Neural cell (in vitro differentiated cells): ENCODE results near the gene DNAI4. TPM values are rescaled to one million over a fixed set of nuclear protein-coding genes. Genes with fewer than 3 reads are reported as not detected.

Source experiments
- H2AFZ ChIP-seq: fragments of 200-600, 300-800 bp; sonication (generic), shearing (Covaris generic); 2 replicates; pipeline ENCODE4 v1.6.0; 2014; ENCODE audit warnings: low read depth, mild to moderate bottlenecking, antibody characterized with exemption, low read length, moderate library complexity
- H3F3A ChIP-seq: fragments of 200-600 bp; shearing (Covaris generic); 2 replicates; pipeline ENCODE4 v1.6.1; 2016; ENCODE audit warnings: mild to moderate bottlenecking, moderate library complexity, mixed read lengths, antibody characterized with exemption, low read length; ENCODE audit not compliant: insufficient read depth, poor library complexity, severe bottlenecking
- H3K27ac ChIP-seq: fragments of 200-600, 300-800 bp; sonication (generic), shearing (Covaris generic); 2 replicates; pipeline ENCODE4 v1.5.1; 2014; ENCODE audit warnings: mild to moderate bottlenecking, low read length, moderate library complexity
- H3K27me3 ChIP-seq: fragments of 300-800, 200-600 bp; sonication (generic), shearing (Covaris generic); 2 replicates; pipeline ENCODE4 v1.6.0; 2014; ENCODE audit warnings: mild to moderate bottlenecking, low read depth, low read length, moderate library complexity; ENCODE audit not compliant: insufficient read depth
- H3K36me3 ChIP-seq: fragments of 300-800, 200-600 bp; sonication (generic), shearing (Covaris generic); 2 replicates; pipeline ENCODE4 v1.5.1; 2014; ENCODE audit warnings: mild to moderate bottlenecking, antibody characterized with exemption, low read length, moderate library complexity; ENCODE audit not compliant: insufficient read depth
- H3K4me2 ChIP-seq: fragments of 300-800, 200-600 bp; sonication (generic), shearing (Covaris generic); 2 replicates; pipeline ENCODE4 v1.6.0; 2014; ENCODE audit warnings: mild to moderate bottlenecking, low read length
- H3K4me3 ChIP-seq: fragments of 300-800, 200-600 bp; sonication (generic), shearing (Covaris generic); 2 replicates; pipeline ENCODE4 v1.5.1; 2014; ENCODE audit warnings: mild to moderate bottlenecking, low read length, moderate library complexity
- H3K79me2 ChIP-seq: fragments of 200-600 bp; shearing (Covaris generic); replicated peaks from 2 replicates; pipeline ENCODE4 v1.6.0; 2014; ENCODE audit warnings: mild to moderate bottlenecking, low read length, moderate library complexity; ENCODE audit not compliant: insufficient read depth
- H3K9ac ChIP-seq: fragments of 300-800, 200-600 bp; sonication (generic), shearing (Covaris generic); 2 replicates; pipeline ENCODE4 v1.6.1; 2016; ENCODE audit warnings: mild to moderate bottlenecking, low read length, mixed read lengths
- H3K9me2 ChIP-seq: fragments of 200-600 bp; shearing (Covaris generic); 2 replicates; pipeline ENCODE4 v1.6.1; 2016; ENCODE audit warnings: mild to moderate bottlenecking, low read length, mixed read lengths; ENCODE audit not compliant: insufficient read depth
- H3K9me3 ChIP-seq: fragments of 200-600, 300-800 bp; sonication (generic), shearing (Covaris generic); 2 replicates; pipeline ENCODE4 v1.6.1; 2016; ENCODE audit warnings: mild to moderate bottlenecking, mixed run types, low read length, moderate library complexity, mixed read lengths
- H4K20me1 ChIP-seq: fragments of 200-600 bp; shearing (Covaris generic); 2 replicates; pipeline ENCODE4 v1.6.1; 2016; ENCODE audit warnings: mild to moderate bottlenecking, mixed run types; ENCODE audit not compliant: insufficient read depth
- CTCF ChIP-seq: fragments of 450-650 bp; IDR thresholded peaks from 2 replicates; pipeline ENCODE4 v1.5.1; 2014; ENCODE audit warnings: antibody characterized with exemption, mild to moderate bottlenecking, moderate library complexity; ENCODE audit not compliant: poor library complexity, severe bottlenecking
- EP300 ChIP-seq: fragments of 450-650 bp; conservative IDR thresholded peaks from 2 replicates; pipeline ENCODE4 v1.6.1; 2014; ENCODE audit warnings: antibody characterized with exemption, mild to moderate bottlenecking, moderate library complexity; ENCODE audit not compliant: poor library complexity, severe bottlenecking
- EZH2 ChIP-seq: fragments of 200-600, 300-800 bp; shearing (Covaris generic), sonication (generic); IDR thresholded peaks from 2 replicates; pipeline ENCODE4 v1.6.1; 2014; ENCODE audit warnings: antibody characterized with exemption, low read length, borderline replicate concordance, mild to moderate bottlenecking; ENCODE audit not compliant: insufficient read depth, poor library complexity, severe bottlenecking
- MXI1 ChIP-seq: fragments of 450-650 bp; conservative IDR thresholded peaks from 2 replicates; pipeline ENCODE4 v1.6.1; 2014; ENCODE audit warnings: antibody characterized with exemption, mild to moderate bottlenecking; ENCODE audit not compliant: poor library complexity, severe bottlenecking
- POLR2AphosphoS5 ChIP-seq: IDR thresholded peaks from 2 replicates; pipeline ENCODE4 v1.6.1; 2012
- RAD21 ChIP-seq: fragments of 450-650 bp; conservative IDR thresholded peaks from 2 replicates; pipeline ENCODE4 v1.6.1; 2014; ENCODE audit warnings: antibody characterized with exemption, mild to moderate bottlenecking, moderate library complexity
- REST ChIP-seq: IDR thresholded peaks from 2 replicates; pipeline ENCODE4 v1.6.1; 2012; ENCODE audit warnings: borderline replicate concordance
- SMC3 ChIP-seq: fragments of 450-650 bp; conservative IDR thresholded peaks from 2 replicates; pipeline ENCODE4 v1.6.1; 2014; ENCODE audit warnings: antibody characterized with exemption, mild to moderate bottlenecking, moderate library complexity; ENCODE audit not compliant: poor library complexity
- TAF1 ChIP-seq: IDR thresholded peaks from 2 replicates; pipeline ENCODE4 v1.6.1; 2012; ENCODE audit warnings: low read depth
- polyA plus RNA-seq: library from polyadenylated mRNA; depleted of rRNA; stranded (reverse); fragments of >200 nt; gene quantifications from 2 replicates; pipeline ENCODE4 v1.2.3, GENCODE V29; 2014

DNAI4 gene
- polyA plus RNA-seq, 1 donor from 2014 or later = 4.5 TPM

GRCh38 chr1:66764994-66765578, 159.6 kb downstream of the DNAI4 start:
- no peak overlapping the region for H2AFZ ChIP-seq
- H3K9ac ChIP-seq = no peak overlapping the region
- no peaks in the 10 kb centered on the region for H3K36me3 ChIP-seq
- H3K9me2 ChIP-seq = no peaks in the 10 kb centered on the region
- H4K20me1 ChIP-seq = no peaks in the 10 kb centered on the region
- TF ChIP-seq TAF1 = no peak
- TF ChIP-seq POLR2AphosphoS5 = no peak
- TF ChIP-seq RAD21 = peak; percentile 78
- TF ChIP-seq REST = no peak
- TF ChIP-seq SMC3 = peak; percentile 78
- no peak for TF ChIP-seq EP300
- no peak for TF ChIP-seq MXI1
- TF ChIP-seq EZH2 = no peak
- TF ChIP-seq CTCF = peak; percentile 80
- H3K4me3 ChIP-seq = no peak overlapping the region
- no peak overlapping the region for H3K4me2 ChIP-seq
- H3K27ac ChIP-seq = no peak overlapping the region
- H3F3A ChIP-seq = no peaks in the 10 kb centered on the region
- H3K9me3 ChIP-seq = peaks cover 4% of the 10 kb centered on the region
- no peaks in the 10 kb centered on the region for H3K27me3 ChIP-seq
- no peaks in the 10 kb centered on the region for H3K79me2 ChIP-seq

Other genes with a start within 250 kb of the DNAI4 start
- not detected in 2 replicates for gene DYNLT5, start 172.4 kb downstream of the DNAI4 start, polyA plus RNA-seq
- gene INSL5, start 123.6 kb downstream of the DNAI4 start, polyA plus RNA-seq = not detected in 2 replicates
- 13.1 and 16.1 TPM in 2 replicates for gene MIER1, start 134 bp upstream of the DNAI4 start, polyA plus RNA-seq
- gene SLC35D1, start 129.3 kb upstream of the DNAI4 start, polyA plus RNA-seq = 17.9 and 20.2 TPM in 2 replicates
- not detected in 2 replicates for gene C1orf141, start 210.1 kb upstream of the DNAI4 start, polyA plus RNA-seq
- gene IL23R, start 241.6 kb upstream of the DNAI4 start, polyA plus RNA-seq = not detected in 2 replicates